ENCODE results near the gene HIGD1A. TPM values are rescaled to one million over a fixed set of nuclear protein-coding genes. Genes with fewer than 3 reads are reported as not detected.

Gene HIGD1A
- total RNA-seq, 1 donor from 2014 or later, result 67.6 TPM

- H3K4me3 Mint-ChIP-seq (ENCODE audit: unreplicated experiment), result no peak overlapping the region
- TF ChIP-seq CTCF (IDR thresholded peaks at IDR 0.05; ENCODE audit: partially characterized antibody, unreplicated experiment), result no peak
- H3K36me3 Mint-ChIP-seq (ENCODE audit: unreplicated experiment), result no peaks in the 10 kb centered on the region
- no peak overlapping the region for H3K27ac Mint-ChIP-seq (ENCODE audit: unreplicated experiment)
- no peak for DNase-seq
- no peaks in the 10 kb centered on the region for H3K27me3 Mint-ChIP-seq (ENCODE audit: unreplicated experiment)
- no peaks in the 10 kb centered on the region for H3K4me1 Mint-ChIP-seq (ENCODE audit: low read depth, unreplicated experiment)
- H3K9me3 Mint-ChIP-seq (ENCODE audit: unreplicated experiment), result no peaks in the 10 kb centered on the region
Observed at GRCh38 chr3:42745776-42746454, 58.4 kb downstream of the HIGD1A start.

- no peak for TF ChIP-seq CTCF (IDR thresholded peaks at IDR 0.05; ENCODE audit: partially characterized antibody, unreplicated experiment)
- Mint-ChIP-seq H3K4me3 (ENCODE audit: unreplicated experiment) (no peak overlapping the region), H3K9me3 (ENCODE audit: unreplicated experiment) (no peaks in the 10 kb centered on the region), H3K27ac (ENCODE audit: unreplicated experiment) (no peak overlapping the region), H3K4me1 (ENCODE audit: low read depth, unreplicated experiment) (no peaks in the 10 kb centered on the region), H3K27me3 (ENCODE audit: unreplicated experiment) (no peaks in the 10 kb centered on the region), H3K36me3 (ENCODE audit: unreplicated experiment) (no peaks in the 10 kb centered on the region)
- no peak for DNase-seq
Observed at GRCh38 chr3:42745291-42745745, 59.0 kb downstream of the HIGD1A start.

- no peak for DNase-seq
- TF ChIP-seq CTCF (IDR thresholded peaks at IDR 0.05; ENCODE audit: partially characterized antibody, unreplicated experiment), result no peak
- Mint-ChIP-seq H3K4me3 (ENCODE audit: unreplicated experiment) (no peak overlapping the region), H3K9me3 (ENCODE audit: unreplicated experiment) (no peaks in the 10 kb centered on the region), H3K4me1 (ENCODE audit: low read depth, unreplicated experiment) (no peaks in the 10 kb centered on the region), H3K27ac (ENCODE audit: unreplicated experiment) (no peak overlapping the region), H3K36me3 (ENCODE audit: unreplicated experiment) (no peaks in the 10 kb centered on the region), H3K27me3 (ENCODE audit: unreplicated experiment) (no peaks in the 10 kb centered on the region)
Observed at GRCh38 chr3:42743204-42743995, 60.9 kb downstream of the HIGD1A start.

GRCh38 chr3:42742688-42743087 is 61.6 kb downstream of the HIGD1A start:
- no peaks in the 10 kb centered on the region for H3K9me3 Mint-ChIP-seq (ENCODE audit: unreplicated experiment)
- no peaks in the 10 kb centered on the region for H3K4me1 Mint-ChIP-seq (ENCODE audit: low read depth, unreplicated experiment)
- no peaks in the 10 kb centered on the region for H3K27me3 Mint-ChIP-seq (ENCODE audit: unreplicated experiment)
- no peaks in the 10 kb centered on the region for H3K36me3 Mint-ChIP-seq (ENCODE audit: unreplicated experiment)
- no peak overlapping the region for H3K4me3 Mint-ChIP-seq (ENCODE audit: unreplicated experiment)
- no peak for TF ChIP-seq CTCF (IDR thresholded peaks at IDR 0.05; ENCODE audit: partially characterized antibody, unreplicated experiment)
- no peak overlapping the region for H3K27ac Mint-ChIP-seq (ENCODE audit: unreplicated experiment)
- DNase-seq, result no peak

- no peaks in the 10 kb centered on the region for H3K4me1 Mint-ChIP-seq (ENCODE audit: low read depth, unreplicated experiment)
- H3K4me3 Mint-ChIP-seq (ENCODE audit: unreplicated experiment), result no peak overlapping the region
- no peak overlapping the region for H3K27ac Mint-ChIP-seq (ENCODE audit: unreplicated experiment)
- no peaks in the 10 kb centered on the region for H3K36me3 Mint-ChIP-seq (ENCODE audit: unreplicated experiment)
- H3K9me3 Mint-ChIP-seq (ENCODE audit: unreplicated experiment), result no peaks in the 10 kb centered on the region
- H3K27me3 Mint-ChIP-seq (ENCODE audit: unreplicated experiment), result no peaks in the 10 kb centered on the region
- DNase-seq, result no peak
- TF ChIP-seq CTCF (IDR thresholded peaks at IDR 0.05; ENCODE audit: partially characterized antibody, unreplicated experiment), result no peak
Observed at GRCh38 chr3:42742259-42742658, 62.0 kb downstream of the HIGD1A start.
